Esophagus (tissue), 2 donors: ENCODE measurements around the gene TMTC2. TPM values are rescaled to one million over a fixed set of nuclear protein-coding genes. Genes with fewer than 3 reads are reported as not detected.

Experiments
- H3K27ac ChIP-seq, 2 donors: one replicate each; pipeline ENCODE4 v1.5.1; 2013; ENCODE audit warnings: low read depth in 2 of 2, mild to moderate bottlenecking in 2 of 2, inconsistent platforms in 1 of 2, low read length in 1 of 2, moderate library complexity in 1 of 2
- H3K27me3 ChIP-seq, 2 donors: one replicate each; pipeline ENCODE4 v1.6.1; 2013; ENCODE audit warnings: low read length in 2 of 2, control low read depth in 1 of 2, mild to moderate bottlenecking in 1 of 2; ENCODE audit not compliant: insufficient read depth in 2 of 2, control insufficient read depth in 1 of 2
- H3K36me3 ChIP-seq, 2 donors: one replicate each; pipeline ENCODE4 v1.6.1; 2013; ENCODE audit warnings: low read length in 1 of 2; ENCODE audit not compliant: control insufficient read depth in 2 of 2, insufficient read depth in 2 of 2
- H3K4me1 ChIP-seq, 2 donors: one replicate each; pipeline ENCODE4 v1.6.1; 2013; ENCODE audit warnings: low read length in 1 of 2; ENCODE audit not compliant: control insufficient read depth in 2 of 2, insufficient read depth in 2 of 2
- H3K4me3 ChIP-seq, 2 donors: one replicate each; pipeline ENCODE4 v1.5.1; 2013; ENCODE audit warnings: low read length in 2 of 2, mild to moderate bottlenecking in 2 of 2, low read depth in 1 of 2, moderate library complexity in 1 of 2
- H3K9me3 ChIP-seq, 2 donors: one replicate each; pipeline ENCODE4 v1.6.1; 2013; ENCODE audit warnings: mild to moderate bottlenecking in 2 of 2, low read depth in 1 of 2, low read length in 1 of 2, moderate library complexity in 1 of 2; ENCODE audit not compliant: control insufficient read depth in 2 of 2, insufficient read depth in 1 of 2
- WGBS, 2 donors: extraction: QIAGEN DNeasy Blood & Tissue Kit; methylation state at CpG; one replicate each; pipeline ENCODE4 v1.1.7; 2013; 5-methylcytosine and 5-hydroxymethylcytosine counted together
- polyA plus RNA-seq, 2 donors: library from polyadenylated mRNA; stranded (reverse); fragments of 200-250 nt; gene quantifications; one replicate each; pipeline ENCODE4 v1.2.3, GENCODE V29; 2013
- donor health status: healthy with polysubstance abuse.
- donor health status: Bipolar disorder and iron deficiency.

Gene TMTC2
- polyA plus RNA-seq, 2 donors: 7.4 to 10.5 TPM

GRCh38 chr12:83145325-83145840 lies 458.7 kb downstream of the TMTC2 start:
- no peak overlapping the region for H3K27ac ChIP-seq
- WGBS, 2 donors: 52 to 57% methylated on average over 2 of the region's 2 CpGs
- no peaks in the 10 kb centered on the region for H3K4me1 ChIP-seq
- no peaks in the 10 kb centered on the region for H3K36me3 ChIP-seq
- H3K9me3 ChIP-seq: no peaks in the 10 kb centered on the region
- no peak overlapping the region for H3K4me3 ChIP-seq
- H3K27me3 ChIP-seq: no peaks in the 10 kb centered on the region

GRCh38 chr12:83147341-83147740 lies 460.6 kb downstream of the TMTC2 start:
- Histone ChIP-seq H3K27me3 (no peaks in the 10 kb centered on the region), H3K27ac (no peak overlapping the region), H3K4me1 (no peaks in the 10 kb centered on the region), H3K36me3 (no peaks in the 10 kb centered on the region), H3K9me3 (no peaks in the 10 kb centered on the region), H3K4me3 (no peak overlapping the region)
- WGBS, 2 donors: 75 to 78% methylated on average over 2 of the region's 2 CpGs

- Histone ChIP-seq H3K36me3 (no peaks in the 10 kb centered on the region), H3K27me3 (no peaks in the 10 kb centered on the region), H3K27ac (no peak overlapping the region), H3K4me1 (no peaks in the 10 kb centered on the region), H3K9me3 (no peaks in the 10 kb centered on the region), H3K4me3 (no peak overlapping the region)
- WGBS, 2 donors: 85 to 87% methylated on average over 3 of the region's 3 CpGs
Observed at GRCh38 chr12:83149987-83150386, 463.3 kb downstream of the TMTC2 start.

- Histone ChIP-seq H3K9me3 (no peaks in the 10 kb centered on the region), H3K4me1 (no peaks in the 10 kb centered on the region), H3K4me3 (no peak overlapping the region), H3K36me3 (no peaks in the 10 kb centered on the region), H3K27me3 (no peaks in the 10 kb centered on the region), H3K27ac (no peak overlapping the region)
- WGBS, 2 donors: 83 to 86% methylated on average over 3 of the region's 3 CpGs
Observed at GRCh38 chr12:83150465-83151189, 463.9 kb downstream of the TMTC2 start.

- Histone ChIP-seq H3K36me3 (no peaks in the 10 kb centered on the region), H3K27me3 (no peaks in the 10 kb centered on the region), H3K27ac (no peak overlapping the region), H3K9me3 (no peaks in the 10 kb centered on the region), H3K4me1 (no peaks in the 10 kb centered on the region), H3K4me3 (no peak overlapping the region)
Observed at GRCh38 chr12:83153177-83153576, 466.5 kb downstream of the TMTC2 start.

- H3K9me3 ChIP-seq: no peaks in the 10 kb centered on the region
- H3K4me3 ChIP-seq: no peak overlapping the region
- no peaks in the 10 kb centered on the region for H3K36me3 ChIP-seq
- no peaks in the 10 kb centered on the region for H3K4me1 ChIP-seq
- no peaks in the 10 kb centered on the region for H3K27me3 ChIP-seq
- no peak overlapping the region for H3K27ac ChIP-seq
- WGBS, 2 donors: 87 to 88% methylated on average over 5 of the region's 5 CpGs
Observed at GRCh38 chr12:83156815-83157214, 470.1 kb downstream of the TMTC2 start.

- Histone ChIP-seq H3K9me3 (no peaks in the 10 kb centered on the region), H3K27ac (no peak overlapping the region), H3K36me3 (no peaks in the 10 kb centered on the region), H3K4me1 (no peaks in the 10 kb centered on the region), H3K4me3 (no peak overlapping the region), H3K27me3 (no peaks in the 10 kb centered on the region)
- WGBS, 2 donors: 52 to 68% methylated on average over 4 of the region's 4 CpGs
Observed at GRCh38 chr12:83157604-83158003, 470.9 kb downstream of the TMTC2 start.

- Histone ChIP-seq H3K4me3 (no peak overlapping the region), H3K9me3 (no peaks in the 10 kb centered on the region), H3K27ac (no peak overlapping the region), H3K27me3 (no peaks in the 10 kb centered on the region), H3K4me1 (no peaks in the 10 kb centered on the region), H3K36me3 (no peaks in the 10 kb centered on the region)
- 89% methylated on average over 5 of the region's 5 CpGs for WGBS, 2 donors
Observed at GRCh38 chr12:83158613-83159207, 472.0 kb downstream of the TMTC2 start.

GRCh38 chr12:83161456-83161855 lies 474.8 kb downstream of the TMTC2 start:
- H3K9me3 ChIP-seq: no peaks in the 10 kb centered on the region
- WGBS, 2 donors: 88 to 90% methylated on average over 1 of the region's 1 CpG
- no peaks in the 10 kb centered on the region for H3K27me3 ChIP-seq
- H3K27ac ChIP-seq: no peak overlapping the region
- no peaks in the 10 kb centered on the region for H3K36me3 ChIP-seq
- no peak overlapping the region for H3K4me3 ChIP-seq
- no peaks in the 10 kb centered on the region for H3K4me1 ChIP-seq

- no peak overlapping the region for H3K27ac ChIP-seq
- no peak overlapping the region for H3K4me3 ChIP-seq
- no peaks in the 10 kb centered on the region for H3K36me3 ChIP-seq
- no peaks in the 10 kb centered on the region for H3K4me1 ChIP-seq
- 75 to 84% methylated on average over 1 of the region's 1 CpG for WGBS, 2 donors
- no peaks in the 10 kb centered on the region for H3K27me3 ChIP-seq
- H3K9me3 ChIP-seq: no peaks in the 10 kb centered on the region
Observed at GRCh38 chr12:83168751-83169150, 482.0 kb downstream of the TMTC2 start.
